ENCODE measurements around the gene HSD17B2.
A peak's percentile ranks its signal among the peaks of the same experiment; 100 is the strongest.

HSD17B2 gene

DNA sequence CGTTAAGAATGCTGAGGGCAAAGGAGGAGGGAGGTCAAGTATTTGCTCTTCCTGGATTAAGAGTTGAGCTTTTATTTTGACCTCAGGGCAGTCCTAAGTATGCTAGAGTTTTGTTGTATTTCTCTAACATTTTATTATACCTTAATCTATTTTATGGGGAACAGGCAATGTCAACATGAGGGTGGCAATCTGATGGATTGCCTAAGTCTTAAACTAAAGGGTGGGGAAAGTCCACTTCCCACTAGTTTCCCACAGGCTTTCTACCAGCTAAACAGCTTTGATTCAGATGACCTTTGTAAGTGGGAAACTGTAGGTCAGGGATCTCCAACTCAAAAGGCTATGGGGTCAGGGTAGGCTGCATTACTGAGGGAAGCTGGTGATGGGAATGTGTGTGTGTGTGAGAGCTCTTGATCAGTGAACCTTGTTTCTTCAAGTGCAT, 24.9 kb downstream of the HSD17B2 start:
- H3K4me2 ChIP-seq (ENCODE audit: low read depth, low read length): no peak overlapping the region
- no peak overlapping the region for H2AFZ ChIP-seq (ENCODE audit: low read length)
- no peak for DNase-seq
- H3K27me3 ChIP-seq (replicated peaks; ENCODE audit: insufficient read depth, low read length): no peaks in the 10 kb centered on the region
- H3K4me3 ChIP-seq (ENCODE audit: low read length): no peak overlapping the region
- TF ChIP-seq EZH2 (optimal IDR thresholded peaks at IDR 0.05; ENCODE audit: low read depth, low read length): no peak
- TF ChIP-seq, protein P1, sequence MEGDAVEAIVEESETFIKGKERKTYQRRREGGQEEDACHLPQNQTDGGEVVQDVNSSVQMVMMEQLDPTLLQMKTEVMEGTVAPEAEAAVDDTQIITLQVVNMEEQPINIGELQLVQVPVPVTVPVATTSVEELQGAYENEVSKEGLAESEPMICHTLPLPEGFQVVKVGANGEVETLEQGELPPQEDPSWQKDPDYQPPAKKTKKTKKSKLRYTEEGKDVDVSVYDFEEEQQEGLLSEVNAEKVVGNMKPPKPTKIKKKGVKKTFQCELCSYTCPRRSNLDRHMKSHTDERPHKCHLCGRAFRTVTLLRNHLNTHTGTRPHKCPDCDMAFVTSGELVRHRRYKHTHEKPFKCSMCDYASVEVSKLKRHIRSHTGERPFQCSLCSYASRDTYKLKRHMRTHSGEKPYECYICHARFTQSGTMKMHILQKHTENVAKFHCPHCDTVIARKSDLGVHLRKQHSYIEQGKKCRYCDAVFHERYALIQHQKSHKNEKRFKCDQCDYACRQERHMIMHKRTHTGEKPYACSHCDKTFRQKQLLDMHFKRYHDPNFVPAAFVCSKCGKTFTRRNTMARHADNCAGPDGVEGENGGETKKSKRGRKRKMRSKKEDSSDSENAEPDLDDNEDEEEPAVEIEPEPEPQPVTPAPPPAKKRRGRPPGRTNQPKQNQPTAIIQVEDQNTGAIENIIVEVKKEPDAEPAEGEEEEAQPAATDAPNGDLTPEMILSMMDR (IDR thresholded peaks at IDR 0.05; ENCODE audit: low read length): no peak
- TF ChIP-seq EZH2phosphoT487 (IDR thresholded peaks at IDR 0.05; ENCODE audit: low read length): no peak
- H3K79me2 ChIP-seq (ENCODE audit: low read length): no peaks in the 10 kb centered on the region
- H3K4me1 ChIP-seq (ENCODE audit: low read length): no peaks in the 10 kb centered on the region
- H4K20me1 ChIP-seq (ENCODE audit: insufficient read depth, low read length): no peaks in the 10 kb centered on the region
- H3K27ac ChIP-seq (ENCODE audit: low read length): no peak overlapping the region
- no peak overlapping the region for H3K9ac ChIP-seq (ENCODE audit: low read length)
- H3K36me3 ChIP-seq (replicated peaks; ENCODE audit: insufficient read depth, low read length): no peaks in the 10 kb centered on the region
- no peaks in the 10 kb centered on the region for H3K9me2 ChIP-seq (replicated peaks; ENCODE audit: insufficient read depth, low read length)
- no peaks in the 10 kb centered on the region for H3F3A ChIP-seq (ENCODE audit: insufficient read depth, low read length)
- H3K9me3 ChIP-seq (replicated peaks; ENCODE audit: insufficient read depth, low read length): no peaks in the 10 kb centered on the region

DNA sequence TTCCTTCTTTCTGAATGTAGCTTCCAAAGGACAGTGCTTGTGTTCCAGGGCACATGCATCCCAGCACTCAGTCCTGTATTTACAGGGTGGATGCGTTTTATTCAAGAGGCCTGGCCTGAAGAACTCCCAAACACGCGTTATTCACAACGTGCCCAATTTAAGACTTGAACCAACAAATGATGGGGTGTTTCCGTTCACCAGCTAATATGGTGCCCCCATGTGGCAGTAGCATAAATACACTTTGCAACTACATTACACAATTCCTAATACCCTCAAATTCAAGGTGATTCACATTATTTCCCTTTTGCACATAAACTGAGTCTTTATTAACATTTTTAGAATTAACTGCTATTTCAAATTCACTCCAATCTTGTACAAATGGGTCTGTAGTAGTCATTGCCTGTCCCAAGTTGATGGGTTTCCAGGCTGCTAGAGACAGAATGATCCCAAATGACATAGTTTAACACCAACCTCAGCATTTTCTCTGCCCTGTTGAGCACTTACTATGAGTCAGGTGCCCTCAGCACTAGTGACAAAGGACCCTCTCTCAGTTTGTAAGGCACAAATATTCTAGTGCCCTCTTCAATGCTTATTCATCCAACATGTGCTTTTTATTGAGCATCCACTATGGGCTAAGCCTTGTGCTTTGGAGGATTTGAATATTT, 26.9 kb downstream of the HSD17B2 start:
- no peak overlapping the region for H3K4me2 ChIP-seq (ENCODE audit: low read depth, low read length)
- no peak for DNase-seq
- H4K20me1 ChIP-seq (ENCODE audit: insufficient read depth, low read length): no peaks in the 10 kb centered on the region
- H3K27me3 ChIP-seq (replicated peaks; ENCODE audit: insufficient read depth, low read length): no peaks in the 10 kb centered on the region
- no peak overlapping the region for H3K4me3 ChIP-seq (ENCODE audit: low read length)
- no peak for TF ChIP-seq EZH2phosphoT487 (IDR thresholded peaks at IDR 0.05; ENCODE audit: low read length)
- TF ChIP-seq, protein P1 (IDR thresholded peaks at IDR 0.05; ENCODE audit: low read length): peak; percentile 31
- H3K36me3 ChIP-seq (replicated peaks; ENCODE audit: insufficient read depth, low read length): no peaks in the 10 kb centered on the region
- no peaks in the 10 kb centered on the region for H3K79me2 ChIP-seq (ENCODE audit: low read length)
- no peak overlapping the region for H3K9ac ChIP-seq (ENCODE audit: low read length)
- no peak overlapping the region for H2AFZ ChIP-seq (ENCODE audit: low read length)
- H3K9me2 ChIP-seq (replicated peaks; ENCODE audit: insufficient read depth, low read length): no peaks in the 10 kb centered on the region
- H3F3A ChIP-seq (ENCODE audit: insufficient read depth, low read length): no peaks in the 10 kb centered on the region
- H3K4me1 ChIP-seq (ENCODE audit: low read length): no peaks in the 10 kb centered on the region
- H3K27ac ChIP-seq (ENCODE audit: low read length): no peak overlapping the region
- H3K9me3 ChIP-seq (replicated peaks; ENCODE audit: insufficient read depth, low read length): no peaks in the 10 kb centered on the region

DNA sequence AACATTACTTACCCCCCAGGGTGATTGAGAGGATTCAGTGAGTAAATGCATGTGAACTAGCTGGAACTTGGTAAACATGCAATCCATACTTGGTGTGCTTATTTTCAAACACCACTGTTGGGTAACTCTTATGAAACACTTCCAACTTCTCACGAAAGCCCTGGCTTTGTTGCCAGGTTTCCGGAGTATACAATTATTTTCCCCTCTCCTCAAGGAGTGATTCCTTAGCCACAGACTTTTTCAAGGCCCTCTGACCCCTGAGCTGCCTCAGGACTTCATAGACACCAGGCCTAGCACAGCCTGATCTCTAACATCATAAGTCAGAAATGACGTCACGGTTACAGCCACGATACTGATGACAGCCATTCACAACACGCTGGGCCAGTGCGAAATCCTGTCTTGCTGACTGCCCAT, 27.6 kb downstream of the HSD17B2 start:
- Histone ChIP-seq H4K20me1 (ENCODE audit: insufficient read depth, low read length) (no peaks in the 10 kb centered on the region), H3K27ac (ENCODE audit: low read length) (no peak overlapping the region), H3K79me2 (ENCODE audit: low read length) (no peaks in the 10 kb centered on the region), H3F3A (ENCODE audit: insufficient read depth, low read length) (no peaks in the 10 kb centered on the region), H3K9ac (ENCODE audit: low read length) (no peak overlapping the region), H2AFZ (ENCODE audit: low read length) (no peak overlapping the region), H3K36me3 (replicated peaks; ENCODE audit: insufficient read depth, low read length) (no peaks in the 10 kb centered on the region), H3K4me3 (ENCODE audit: low read length) (no peak overlapping the region), H3K4me2 (ENCODE audit: low read depth, low read length) (no peak overlapping the region), H3K9me2 (replicated peaks; ENCODE audit: insufficient read depth, low read length) (no peaks in the 10 kb centered on the region), H3K27me3 (replicated peaks; ENCODE audit: insufficient read depth, low read length) (no peaks in the 10 kb centered on the region), H3K4me1 (ENCODE audit: low read length) (no peaks in the 10 kb centered on the region), H3K9me3 (replicated peaks; ENCODE audit: insufficient read depth, low read length) (no peaks in the 10 kb centered on the region)
- TF ChIP-seq, protein P1 (IDR thresholded peaks at IDR 0.05; ENCODE audit: low read length): no peak
- no peak for TF ChIP-seq EZH2 (optimal IDR thresholded peaks at IDR 0.05; ENCODE audit: low read depth, low read length)
- DNase-seq: no peak

Data from MM.1S (cell line).